Ramos (cell line): ENCODE results near the gene ANKS3.
"Not testable (repeated sequence)": the region's sequence is repeated elsewhere in the genome, so short reads cannot be mapped to it uniquely, and the experiment has no call there.

ENCODE experiments used
- in situ Hi-C: fragments of 300-500 bp; cut with MboI; formaldehyde crosslinking; loops from one replicate; pipeline ENCODE4 v1.14.3; 2022; ENCODE audit warnings: low sequenced_read_pairs; ENCODE audit not compliant: unreplicated experiment

ANKS3 gene

DNA sequence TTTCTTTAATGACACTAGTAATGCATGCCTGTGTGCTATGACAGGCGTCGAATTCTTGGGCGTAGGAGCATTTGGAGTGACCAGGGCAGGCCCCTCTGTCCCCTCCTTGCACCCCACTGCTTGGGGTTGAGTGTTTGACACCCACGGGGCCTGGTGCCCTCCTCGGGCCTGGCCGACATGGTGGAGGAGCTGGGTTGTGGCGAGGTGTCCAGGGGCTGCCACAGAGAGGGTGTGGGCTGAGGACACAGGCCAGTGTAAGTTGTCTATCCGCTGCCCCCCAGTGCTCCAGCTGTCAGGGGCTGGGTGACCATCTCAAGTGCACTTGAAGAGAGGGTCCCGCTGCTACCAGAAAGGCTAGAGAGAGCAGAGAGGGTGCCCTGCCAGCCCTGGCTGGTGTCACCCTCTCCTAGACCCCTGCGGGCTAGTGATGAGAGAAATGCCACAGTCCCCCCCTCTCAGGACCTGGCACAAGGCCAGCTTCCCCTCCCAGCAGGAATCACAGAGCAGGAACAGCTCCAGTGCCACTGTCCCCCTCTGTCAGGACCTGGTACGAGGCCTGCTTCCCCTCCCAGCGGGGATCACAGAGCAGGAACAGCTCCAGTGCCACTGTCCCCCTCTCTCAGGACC is 79.0 kb downstream of the ANKS3 start:
- in situ Hi-C loops = no loop called here

GRCh38 chr16:4654011-4654963 is 79.8 kb downstream of the ANKS3 start:
- in situ Hi-C loops = no loop called here

DNA sequence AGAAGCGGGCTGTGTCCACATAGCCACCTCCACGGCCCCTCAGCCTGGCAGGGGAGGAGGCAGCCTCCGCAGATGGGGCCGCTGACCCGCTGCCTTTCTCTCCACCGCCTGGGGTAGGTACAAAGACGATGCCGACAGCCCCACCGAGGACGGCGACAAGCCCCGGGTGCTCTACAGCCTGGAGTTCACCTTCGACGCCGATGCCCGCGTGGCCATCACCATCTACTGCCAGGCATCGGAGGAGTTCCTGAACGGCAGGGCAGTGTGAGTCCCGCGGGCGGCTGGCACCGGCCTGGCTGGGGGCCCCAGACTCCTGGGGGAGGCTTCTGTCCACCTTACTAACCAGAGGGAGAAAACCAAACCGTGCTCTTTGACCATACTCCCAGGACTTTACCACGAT is 81.5 kb downstream of the ANKS3 start:
- in situ Hi-C loops = no loop called here

GRCh38 chr16:4651827-4652226 is 82.2 kb downstream of the ANKS3 start:
- in situ Hi-C loops = no loop called here

DNA sequence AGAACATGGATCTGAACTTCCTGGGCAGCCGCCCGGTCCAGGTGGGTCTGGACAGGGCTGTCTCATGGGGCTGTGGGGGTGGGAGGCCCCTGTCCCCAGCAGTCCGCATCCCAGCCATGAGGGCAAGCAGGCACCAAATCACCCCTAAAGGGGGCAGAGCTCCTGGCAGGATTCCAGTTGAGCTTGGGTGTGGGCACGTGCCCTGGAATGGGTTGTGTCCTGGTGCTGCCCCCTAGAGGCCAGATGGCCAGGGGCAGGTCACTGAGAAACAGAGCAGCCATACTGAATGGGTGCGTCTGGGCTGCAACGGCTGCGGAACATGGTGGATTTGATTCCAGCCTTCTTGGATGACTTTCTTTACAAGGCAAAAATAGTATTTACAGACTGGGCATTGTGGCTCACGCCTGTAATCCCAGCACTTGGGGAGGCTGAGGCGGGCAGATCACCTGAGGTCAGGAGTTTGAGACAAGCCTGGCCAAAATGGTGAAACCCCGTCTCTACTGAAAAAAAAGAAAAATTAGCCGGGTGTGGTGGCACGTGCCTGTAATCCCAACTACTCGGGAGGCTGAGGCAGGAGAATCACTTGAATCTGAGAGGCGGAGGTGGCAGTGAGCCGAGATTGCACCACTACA is 83.5 kb downstream of the ANKS3 start:
- in situ Hi-C loops = not testable (repeated sequence)

DNA sequence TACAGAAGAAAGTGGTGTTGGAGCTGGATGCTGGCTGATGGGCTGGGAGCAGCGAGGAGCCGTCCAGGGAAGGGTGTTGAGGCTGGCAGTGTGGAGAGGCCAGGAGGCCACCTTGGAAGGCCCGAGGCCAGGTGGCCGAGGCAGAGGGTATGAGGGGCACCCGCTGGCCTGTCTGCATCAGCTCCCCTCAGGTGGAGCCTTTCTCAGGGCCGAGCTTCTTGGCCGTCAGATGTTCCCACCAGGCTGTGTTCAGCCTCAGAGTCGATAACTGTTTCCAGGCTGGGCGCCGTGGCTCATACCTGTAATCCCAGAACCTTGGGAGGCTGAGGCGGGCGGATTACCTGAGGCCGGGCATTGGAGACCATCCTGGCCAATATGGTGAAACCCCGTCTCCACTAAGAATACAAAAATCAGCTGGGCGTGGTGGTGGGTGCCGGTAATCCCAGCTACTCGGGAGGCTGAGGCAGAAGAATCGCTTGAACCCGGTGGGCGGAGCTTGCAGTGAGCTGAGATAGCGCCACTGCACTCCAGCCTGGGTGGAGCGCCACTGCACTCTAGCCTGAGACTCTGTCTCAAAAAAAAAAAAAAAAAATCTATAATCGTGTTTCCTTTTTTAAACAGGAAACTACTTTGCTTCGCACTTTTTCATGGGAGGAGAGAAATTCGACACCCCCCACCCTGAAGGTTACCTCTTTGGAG is 84.2 kb downstream of the ANKS3 start:
- in situ Hi-C loops = no loop called here

GRCh38 chr16:4648917-4649316 is 85.2 kb downstream of the ANKS3 start:
- in situ Hi-C loops = no loop called here

GRCh38 chr16:4647644-4647980 is 86.5 kb downstream of the ANKS3 start:
- in situ Hi-C loops = no loop called here

GRCh38 chr16:4646773-4647643 is 87.1 kb downstream of the ANKS3 start:
- in situ Hi-C loops = no loop called here
